HCT116 (cell line): ENCODE data around the gene ZNF784. TPM values are rescaled to one million over a fixed set of nuclear protein-coding genes. Genes with fewer than 3 reads are reported as not detected.

Experiments used
- ATAC-seq: fragments of 200-7000 bp; cut with Tn5 transposase; 2 replicates; pipeline ENCODE4 v1.9.1; 2020; ENCODE audit warnings: mild to moderate bottlenecking, moderate library complexity
- BruUV-seq: library from RNA; stranded (reverse); fragments of 400-500 nt; replicated peaks from 2 replicates; lab custom pipeline; 2021; lab: Mats Ljungman, UMichigan
- CTCF ChIA-PET: fragments of 300-600 bp; sonication (Branson Sonifier 250); formaldehyde crosslinking; loops from one replicate; lab custom pipeline; 2021; ENCODE audit warnings: antibody characterized with exemption; lab: Charles Lee
- POLR2A ChIA-PET: fragments of 300-600, 350-600 bp; sonication (Branson Sonifier 250); formaldehyde crosslinking; loops from one replicate; lab custom pipeline; 2021; ENCODE audit warnings: antibody characterized with exemption; lab: Charles Lee
- RAD21 ChIA-PET, 2 experiments: fragments of 300-600 bp; sonication (Branson Sonifier 250); formaldehyde crosslinking; loops; one replicate each; lab custom pipeline; 2023; ENCODE audit warnings: low total read pairs in 2 of 2; ENCODE audit not compliant: uncharacterized antibody in 2 of 2, unreplicated experiment in 2 of 2, low non-redundant PET in 1 of 2; lab: Charles Lee
- DNase-seq: peaks from one replicate; pipeline ENCODE4 v3.0.0-alpha.2; 2010; ENCODE audit warnings: low read depth, low spot score
- H2AFZ ChIP-seq: fragments of 200-600 bp; shearing (Covaris generic), sonication (generic); 2 replicates; pipeline ENCODE4 v1.6.1; 2017; ENCODE audit warnings: low read depth, mixed run types, mixed read lengths, antibody characterized with exemption, low read length; ENCODE audit not compliant: poor library complexity, severe bottlenecking
- H3K27ac ChIP-seq: 2 replicates; pipeline ENCODE4 v1.5.1; 2012; ENCODE audit warnings: low read depth, low read length
- H3K27me3 ChIP-seq: fragments of 200-600 bp; sonication (generic); 2 replicates; pipeline ENCODE4 v1.6.1; 2016; ENCODE audit warnings: mixed run types, low read length, mixed read lengths; ENCODE audit not compliant: insufficient read depth
- H3K36me3 ChIP-seq, 2 experiments: fragments of 200-500 bp in 1 of 2; fragments of 200-600 bp in 1 of 2; sonication (Bioruptor generic) in 1 of 2; sonication (generic) in 1 of 2; 2 replicates each; pipeline versions ENCODE4 v1.5.1 to v1.6.1; 2014 to 2016; ENCODE audit warnings: low read length in 2 of 2, inconsistent platforms in 1 of 2, mixed read lengths in 1 of 2, mixed run types in 1 of 2; ENCODE audit not compliant: insufficient read depth in 2 of 2, control insufficient read depth in 1 of 2
- H3K4me1 ChIP-seq, 2 experiments: fragments of 200-600 bp in 1 of 2; sonication (generic) in 1 of 2; 2 replicates each; pipeline versions ENCODE4 v1.5.1 to v1.6.1; 2012 to 2017; ENCODE audit warnings: low read length in 2 of 2, inconsistent platforms in 1 of 2, mild to moderate bottlenecking in 1 of 2, mixed read lengths in 1 of 2, mixed run types in 1 of 2, moderate library complexity in 1 of 2; ENCODE audit not compliant: insufficient read depth in 2 of 2, control insufficient read depth in 1 of 2
- H3K4me2 ChIP-seq: fragments of 200-600 bp; sonication (generic); 2 replicates; pipeline ENCODE4 v1.6.1; 2017; ENCODE audit warnings: mixed run types, low read length, mixed read lengths
- H3K4me3 ChIP-seq, 2 experiments: fragments of 200-600 bp in 1 of 2; sonication (generic) in 1 of 2; replicated peaks in 1 of 2; 2 replicates each; pipeline ENCODE4 v1.5.1; 2011 to 2016; ENCODE audit warnings: low read length in 2 of 2, control low read depth in 1 of 2, low read depth in 1 of 2, mild to moderate bottlenecking in 1 of 2, mixed read lengths in 1 of 2, mixed run types in 1 of 2
- H3K79me2 ChIP-seq: fragments of 200-600 bp; sonication (generic); 2 replicates; pipeline ENCODE4 v1.6.1; 2017; ENCODE audit warnings: mild to moderate bottlenecking, mixed run types, low read length, moderate library complexity, mixed read lengths; ENCODE audit not compliant: insufficient read depth
- H3K9ac ChIP-seq: fragments of 200-600 bp; sonication (generic); 2 replicates; pipeline ENCODE4 v1.6.1; 2016; ENCODE audit warnings: low read length, mixed read lengths
- H3K9me2 ChIP-seq: fragments of 200-600 bp; sonication (generic), shearing (Covaris generic); 2 replicates; pipeline ENCODE4 v1.6.1; 2017; ENCODE audit warnings: mixed run types, mild to moderate bottlenecking, moderate library complexity; ENCODE audit not compliant: insufficient read depth
- H3K9me3 ChIP-seq, 2 experiments: fragments of 200-500 bp in 1 of 2; fragments of 200-600 bp in 1 of 2; sonication (Bioruptor generic) in 1 of 2; sonication (generic) in 1 of 2; 2 replicates each; pipeline ENCODE4 v1.6.1; 2014 to 2017; ENCODE audit warnings: low read length in 2 of 2, mixed read lengths in 2 of 2, inconsistent platforms in 1 of 2, low read depth in 1 of 2, mild to moderate bottlenecking in 1 of 2, mixed run types in 1 of 2, moderate library complexity in 1 of 2; ENCODE audit not compliant: control insufficient read depth in 1 of 2, insufficient read depth in 1 of 2
- H4K20me1 ChIP-seq: fragments of 200-600 bp; sonication (generic), shearing (Covaris generic); 2 replicates; pipeline ENCODE4 v1.6.1; 2017; ENCODE audit warnings: mixed run types, mild to moderate bottlenecking, moderate library complexity; ENCODE audit not compliant: insufficient read depth
- ELF1 ChIP-seq: IDR thresholded peaks from 2 replicates; pipeline ENCODE4 v1.6.1; 2012; ENCODE audit warnings: low read depth, borderline replicate concordance
- FOSL1 ChIP-seq: IDR thresholded peaks from 2 replicates; pipeline ENCODE4 v1.6.1; 2012; ENCODE audit warnings: low read depth
- POLR2A ChIP-seq: IDR thresholded peaks from 2 replicates; pipeline ENCODE4 v1.7.0; 2011; ENCODE audit warnings: borderline replicate concordance; ENCODE audit not compliant: insufficient read depth, insufficient read length; ENCODE audit errors: extremely low read depth
- POLR2AphosphoS5 ChIP-seq: IDR thresholded peaks from 2 replicates; pipeline ENCODE4 v1.6.1; 2011; ENCODE audit warnings: mild to moderate bottlenecking, low read depth, low read length, moderate library complexity
- SP1 ChIP-seq: IDR thresholded peaks from 2 replicates; pipeline ENCODE4 v1.6.1; 2012; ENCODE audit warnings: low read depth
- SRF ChIP-seq: IDR thresholded peaks from 2 replicates; pipeline ENCODE4 v1.6.1; 2012; ENCODE audit warnings: low read depth
- TCF7L2 ChIP-seq: IDR thresholded peaks from 2 replicates; pipeline ENCODE4 v1.7.0; 2011; ENCODE audit warnings: borderline replicate concordance, inconsistent platforms; ENCODE audit not compliant: insufficient read depth, insufficient read length; ENCODE audit errors: extremely low read depth
- YY1 ChIP-seq: IDR thresholded peaks from 2 replicates; pipeline ENCODE4 v1.6.1; 2011; ENCODE audit warnings: low read length, low read depth, moderate library complexity, mild to moderate bottlenecking; ENCODE audit not compliant: insufficient replicate concordance; ENCODE audit errors: extremely low read depth
- ZFX ChIP-seq: fragments of 450-650 bp; IDR thresholded peaks from 2 replicates; pipeline ENCODE4 v1.6.1; 2017
- ZNF274 ChIP-seq: fragments of 200-500 bp; sonication (Bioruptor generic); IDR thresholded peaks from 2 replicates; pipeline ENCODE4 v1.6.1; 2014; ENCODE audit warnings: mild to moderate bottlenecking, low read depth, low read length, inconsistent platforms
- intact Hi-C: fragments of 100-400 bp; cut with micrococcal nuclease; formaldehyde crosslinking; loops from 2 replicates; pipeline ENCODE4 v1.10.0; 2022
- total RNA-seq: library from RNA; stranded (reverse); gene quantifications from one replicate; pipeline ENCODE4 v1.2.1, GENCODE V29; 2021; ENCODE audit not compliant: unreplicated experiment
- TF ChIP-seq, protein P1 (sequence below): IDR thresholded peaks from 2 replicates; pipeline ENCODE4 v1.6.1; 2012

Gene ZNF784
- total RNA-seq, 1 experiment from 2014 or later = 5.3 TPM

DNA sequence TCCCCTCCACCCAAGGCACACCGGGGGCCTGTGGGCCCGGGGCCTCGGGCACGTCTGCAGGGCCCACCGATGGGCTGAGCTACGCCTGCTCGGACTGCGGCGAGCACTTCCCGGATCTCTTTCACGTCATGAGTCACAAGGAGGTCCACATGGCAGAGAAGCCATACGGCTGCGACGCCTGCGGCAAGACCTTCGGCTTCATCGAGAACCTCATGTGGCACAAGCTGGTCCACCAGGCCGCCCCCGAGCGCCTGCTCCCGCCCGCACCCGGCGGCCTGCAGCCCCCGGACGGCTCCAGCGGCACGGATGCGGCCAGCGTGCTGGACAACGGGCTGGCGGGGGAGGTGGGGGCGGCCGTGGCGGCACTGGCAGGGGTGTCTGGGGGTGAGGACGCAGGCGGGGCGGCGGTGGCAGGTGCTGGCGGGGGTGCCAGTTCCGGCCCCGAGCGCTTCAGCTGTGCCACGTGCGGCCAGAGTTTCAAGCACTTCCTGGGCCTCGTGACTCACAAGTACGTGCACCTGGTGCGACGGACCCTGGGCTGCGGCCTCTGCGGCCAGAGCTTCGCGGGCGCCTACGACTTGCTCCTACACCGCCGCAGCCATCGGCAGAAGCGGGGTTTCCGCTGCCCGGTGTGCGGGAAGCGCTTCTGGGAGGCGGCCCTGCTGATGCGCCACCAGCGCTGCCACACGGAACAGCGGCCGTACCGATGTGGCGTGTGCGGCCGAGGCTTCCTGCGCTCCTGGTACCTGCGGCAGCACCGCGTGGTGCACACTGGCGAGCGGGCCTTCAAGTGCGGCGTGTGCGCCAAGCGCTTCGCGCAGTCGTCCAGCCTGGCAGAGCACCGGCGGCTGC, 8.6 kb downstream of the ZNF784 start:
- Histone ChIP-seq H3K9me3 (no peaks in the 10 kb centered on the region), H2AFZ (no peak overlapping the region)
- no peak for DNase-seq
- TF ChIP-seq FOSL1 = no peak
- no peak for TF ChIP-seq SP1
- TF ChIP-seq ZFX = no peak
- TF ChIP-seq ELF1 = no peak
- no peak for TF ChIP-seq POLR2A
- no peak for TF ChIP-seq TCF7L2
- TF ChIP-seq ZNF274 = no peak
- TF ChIP-seq, protein P1, sequence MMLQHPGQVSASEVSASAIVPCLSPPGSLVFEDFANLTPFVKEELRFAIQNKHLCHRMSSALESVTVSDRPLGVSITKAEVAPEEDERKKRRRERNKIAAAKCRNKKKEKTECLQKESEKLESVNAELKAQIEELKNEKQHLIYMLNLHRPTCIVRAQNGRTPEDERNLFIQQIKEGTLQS = no peak
- no peak for TF ChIP-seq POLR2AphosphoS5
- TF ChIP-seq YY1 = no peak
- no peak for TF ChIP-seq SRF
- TF ChIP-seq, all 23 proteins: peak for 0
- H3K79me2 ChIP-seq = peaks cover 6% of the 10 kb centered on the region; the same call in 1 of the 2 replicates
- H3K27me3 ChIP-seq = no peaks in the 10 kb centered on the region
- H3K4me1 ChIP-seq = no peaks in the 10 kb centered on the region
- no peak overlapping the region for H3K9ac ChIP-seq
- no peaks in the 10 kb centered on the region for H4K20me1 ChIP-seq
- H3K27ac ChIP-seq = no peak overlapping the region
- no peaks in the 10 kb centered on the region for H3K9me2 ChIP-seq
- ChIA-PET POLR2A (no interaction called here), RAD21 (no interaction called here), CTCF (no interaction called here)
- no peak overlapping the region for H3K4me3 ChIP-seq
- ATAC-seq = no peak
- peaks cover 0 to 7% of the 10 kb centered on the region in 2 experiments; a peak in 2 of 4 replicates for H3K36me3 ChIP-seq
- intact Hi-C loops = no loop called here
- BruUV-seq = no TSS peak
- H3K4me2 ChIP-seq = no peak overlapping the region
